HL-60 (cell line): ENCODE measurements around the gene MGST1.

ENCODE experiments used
- DNase-seq, 2 experiments: peaks; one replicate each; pipeline ENCODE4 v3.0.0-alpha.2; 2010 to 2020; ENCODE audit warnings: low read depth in 1 of 2, low spot score in 1 of 2
- H3K27ac ChIP-seq: fragments of 250-450 bp; sonication (Bioruptor Pico); replicated peaks from 2 replicates; pipeline ENCODE4 v1.5.1; 2020; ENCODE audit warnings: mild to moderate bottlenecking, moderate library complexity
- H3K27me3 ChIP-seq: fragments of 250-450 bp; sonication (Bioruptor Pico); 2 replicates; pipeline ENCODE4 v1.5.1; 2021; ENCODE audit warnings: mild to moderate bottlenecking, moderate library complexity; ENCODE audit not compliant: insufficient read depth, poor library complexity, severe bottlenecking
- H3K4me3 ChIP-seq: replicated peaks from 2 replicates; pipeline ENCODE4 v1.5.1; 2011; ENCODE audit warnings: mild to moderate bottlenecking, control low read depth, low read length; ENCODE audit not compliant: insufficient read depth
- CTCF ChIP-seq: IDR thresholded peaks from one replicate; pipeline ENCODE4 v1.5.1; 2011; ENCODE audit warnings: low read length, control low read depth, inconsistent platforms; ENCODE audit not compliant: insufficient read depth
- GABPA ChIP-seq: IDR thresholded peaks from 2 replicates; pipeline ENCODE4 v1.6.1; 2012; ENCODE audit warnings: low read depth
- POLR2AphosphoS5 ChIP-seq: IDR thresholded peaks from 2 replicates; pipeline ENCODE4 v1.6.1; 2012; ENCODE audit warnings: low read depth
- REST ChIP-seq: IDR thresholded peaks from 2 replicates; pipeline ENCODE4 v1.6.1; 2012; ENCODE audit warnings: low read depth; ENCODE audit not compliant: insufficient replicate concordance
- SPI1 ChIP-seq: IDR thresholded peaks from 2 replicates; pipeline ENCODE4 v1.6.1; 2012; ENCODE audit warnings: low read depth, mild to moderate bottlenecking, borderline replicate concordance

MGST1 gene

DNA sequence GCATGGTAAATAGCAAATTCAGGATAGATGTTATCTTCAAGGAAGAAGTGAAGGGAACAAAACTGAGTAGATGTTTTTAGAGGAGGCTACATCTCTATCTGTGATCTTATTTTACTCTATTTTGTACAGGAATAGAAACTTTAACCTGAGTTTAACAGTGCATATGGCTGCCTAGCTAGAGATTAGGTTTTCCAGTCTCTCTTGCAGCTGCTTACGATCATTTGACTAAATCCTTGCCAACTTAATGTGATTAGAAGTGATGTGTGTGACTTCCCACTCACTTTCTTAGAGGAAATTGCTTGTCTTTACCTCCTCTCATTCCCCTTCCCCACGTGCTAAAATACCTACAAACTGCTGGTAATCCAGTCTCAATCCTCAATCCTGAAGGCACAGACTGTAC, 43.5 kb upstream of the MGST1 start:
- DNase-seq: no peak
- TF ChIP-seq GABPA (no peak), REST (no peak), CTCF (no peak), POLR2AphosphoS5 (no peak), SPI1 (no peak)
- no peak overlapping the region for H3K27ac ChIP-seq
- no peak overlapping the region for H3K4me3 ChIP-seq
- no peaks in the 10 kb centered on the region for H3K27me3 ChIP-seq

DNA sequence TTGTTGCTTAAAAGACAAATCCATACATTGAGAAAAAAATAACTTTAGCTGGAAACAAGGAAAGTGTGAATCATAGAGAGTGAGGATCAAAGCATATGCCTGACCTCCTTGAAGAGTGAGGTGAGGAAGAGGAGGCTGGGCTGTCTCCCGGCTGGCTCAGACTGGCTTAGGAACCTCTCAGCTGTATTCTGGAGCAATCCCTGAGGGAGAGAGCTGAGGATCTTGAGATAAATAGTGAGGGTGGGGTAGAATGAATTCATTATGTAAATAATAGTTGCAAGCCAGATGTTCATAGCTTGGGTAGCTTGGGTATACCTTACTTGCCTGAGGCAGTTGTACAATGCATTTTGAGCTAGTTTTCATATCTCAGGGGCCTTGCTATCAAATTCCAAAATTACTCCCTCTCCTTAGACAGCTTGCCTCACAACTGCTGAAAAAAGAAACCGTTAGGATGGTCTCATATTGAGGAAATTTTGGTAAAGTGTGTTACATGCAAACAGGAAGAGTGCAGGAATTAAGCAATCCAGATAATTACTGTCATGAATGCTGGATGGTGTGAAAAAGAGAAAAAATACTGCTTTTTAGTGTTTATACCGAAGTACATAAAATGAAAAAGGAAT, 39.5 kb upstream of the MGST1 start:
- Histone ChIP-seq H3K4me3 (no peak overlapping the region), H3K27ac (peak overlapping the region; percentile 76), H3K27me3 (no peaks in the 10 kb centered on the region)
- TF ChIP-seq REST (no peak), POLR2AphosphoS5 (no peak), GABPA (no peak), CTCF (no peak), SPI1 (no peak; the same call in 1 of the 2 replicates)
- DNase-seq: peak; percentile 39 to 71

DNA sequence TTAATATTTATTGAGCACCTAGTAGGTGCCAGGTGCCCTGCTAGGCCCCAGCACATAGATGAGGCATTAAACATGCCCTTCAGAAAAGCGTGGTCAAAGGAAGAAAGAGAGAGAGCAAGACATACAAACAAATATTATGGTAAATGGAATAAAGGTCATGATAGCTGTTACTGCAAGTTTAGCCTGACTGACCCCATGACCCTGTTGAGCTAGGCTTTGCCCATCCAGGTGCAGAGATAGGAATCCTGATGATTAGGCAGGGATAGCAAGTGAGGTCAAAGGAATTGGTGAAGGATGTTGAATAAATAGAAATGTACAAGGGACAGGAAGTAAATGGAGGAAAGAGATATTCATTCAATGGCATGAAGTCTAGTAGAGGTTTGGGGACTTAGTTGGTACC, 36.5 kb upstream of the MGST1 start:
- Histone ChIP-seq H3K27me3 (no peaks in the 10 kb centered on the region), H3K4me3 (no peak overlapping the region), H3K27ac (no peak overlapping the region)
- no peak for DNase-seq
- TF ChIP-seq GABPA (no peak), POLR2AphosphoS5 (no peak), REST (no peak), CTCF (no peak), SPI1 (no peak)
